IMR-90 (cell line): ENCODE results near the gene KLK12.

ENCODE experiments used
- CEBPB ChIP-seq: IDR thresholded peaks from 2 replicates; pipeline ENCODE4 v1.6.1; 2012; ENCODE audit warnings: low read depth, low read length, improper control_type of control experiment
- CTCF ChIP-seq: conservative IDR thresholded peaks from 2 replicates; pipeline ENCODE4 v1.5.1; 2012; ENCODE audit warnings: mild to moderate bottlenecking, low read depth, low read length, improper control_type of control experiment
- POLR2A ChIP-seq: IDR thresholded peaks from 2 replicates; pipeline ENCODE4 v1.6.1; 2012; ENCODE audit warnings: mild to moderate bottlenecking, low read depth, low read length
- RAD21 ChIP-seq: IDR thresholded peaks from 2 replicates; pipeline ENCODE4 v1.6.1; 2012; ENCODE audit warnings: low read length, improper control_type of control experiment

GRCh38 chr19:50983625-50984292, 51.0 kb downstream of the KLK12 start, which contains the start of gene KLK7:
- TF ChIP-seq CTCF (no peak), CEBPB (no peak), POLR2A (no peak), RAD21 (no peak)
